Right lobe of liver (tissue), 6 donors: ENCODE data around the gene LRRN2. TPM values are rescaled to one million over a fixed set of nuclear protein-coding genes. Genes with fewer than 3 reads are reported as not detected.

ENCODE experiments used
- ATAC-seq, 4 donors: fragments of 200-7000 bp; cut with Tn5 transposase; one replicate each; pipeline ENCODE4 v1.9.1; 2020; ENCODE audit warnings: mild to moderate bottlenecking in 4 of 4, moderate library complexity in 4 of 4
- DNase-seq, 3 donors: peaks; one replicate each; pipeline ENCODE4 v3.0.0-alpha.2; 2020
- H3K27ac ChIP-seq, 3 donors: fragments of 200-600 bp; one replicate each; pipeline ENCODE4 v1.8.0; 2022
- H3K27me3 ChIP-seq, 2 donors: fragments of 200-600 bp; one replicate each; pipeline ENCODE4 v1.8.0; 2022
- H3K36me3 ChIP-seq, 4 donors: fragments of 200-600 bp; sonication (generic) in 1 of 4; one replicate each; pipeline versions ENCODE4 v1.5.1 to v1.8.0; 2017 to 2022; ENCODE audit warnings: control low read depth in 1 of 4
- H3K4me1 ChIP-seq, 4 donors: fragments of 200-600 bp; sonication (generic) in 1 of 4; one replicate each; pipeline versions ENCODE4 v1.5.1 to v1.8.0; 2017 to 2022; ENCODE audit warnings: control low read depth in 1 of 4
- H3K4me3 ChIP-seq, 3 donors: fragments of 200-600 bp; one replicate each; pipeline ENCODE4 v1.8.0; 2022
- H3K9me3 ChIP-seq, 4 donors: fragments of 200-600 bp; sonication (generic) in 1 of 4; one replicate each; pipeline versions ENCODE4 v1.5.1 to v1.8.0; 2017 to 2022; ENCODE audit warnings: control low read depth in 1 of 4
- CTCF ChIP-seq, 4 donors: fragments of 200-600 bp in 3 of 4; fragments of 450-650 bp in 1 of 4; IDR thresholded peaks; one replicate each; pipeline versions ENCODE4 v1.5.1 to v1.8.0; 2016 to 2022; ENCODE audit warnings: antibody characterized with exemption in 4 of 4, mild to moderate bottlenecking in 2 of 4
- POLR2A ChIP-seq: fragments of 450-650 bp; IDR thresholded peaks from one replicate; pipeline ENCODE4 v1.6.1; 2017; ENCODE audit warnings: antibody characterized with exemption, mild to moderate bottlenecking
- WGBS: methylation state at CpG from one replicate; pipeline ENCODE4 v1.1.6; 2018; ENCODE audit warnings: low coverage, low lambda C conversion rate; ENCODE audit not compliant: insufficient coverage; ENCODE audit errors: missing lambda C conversion rate; 5-methylcytosine and 5-hydroxymethylcytosine counted together
- intact Hi-C, 2 donors: fragments of 100-400 bp; cut with DNase I; formaldehyde crosslinking; loops; one replicate each; pipeline versions ENCODE4 v1.11.2 to v1.14.1; 2022
- total RNA-seq, 6 experiments: library from RNA; depleted of rRNA in 2 of 6; stranded (reverse); fragments of >200 nt in 2 of 6; fragmentation: NEBNext Ultra II Directional in 3 of 6; extraction: Animal tissue kit (Norgen Biotek cat#: 25700) in 3 of 6; gene quantifications; one replicate each; pipeline versions ENCODE4 v1.1.0 to v1.2.4, GENCODE V29; 2016 to 2023
- donor health status: DM: no; HTN: yes; CAD: no.
- donor health status: DM: no; HTN: no; CAD: no.
- donor health status: DM: no; HTN: no; CAD: no.
- donor health status: DM: no; HTN: yes; CAD: no.
- donor health status: DM: no; HTN: yes; CAD: no.

LRRN2 gene
- total RNA-seq, 6 experiments from 2014 or later = 0.07 to 0.78 (median 0.25) TPM

- intact Hi-C loops = no loop called here
- H3K27ac ChIP-seq = no peak overlapping the region
- 79% methylated on average over 3 of the region's 3 CpGs for WGBS
- no peak for DNase-seq
- no peaks in the 10 kb centered on the region for H3K4me1 ChIP-seq
- no peaks in the 10 kb centered on the region for H3K9me3 ChIP-seq
- no peaks in the 10 kb centered on the region for H3K27me3 ChIP-seq
- ATAC-seq = no peak
- no peak for TF ChIP-seq POLR2A
- no peak for TF ChIP-seq CTCF (IDR thresholded peaks at IDR 0.05)
- H3K36me3 ChIP-seq = no peaks in the 10 kb centered on the region
- no peak overlapping the region for H3K4me3 ChIP-seq
These were observed 39.9 kb downstream of the LRRN2 start for GRCh38 chr1:204645666-204646065.

- no peak for DNase-seq
- WGBS = 63% methylated on average over 3 of the region's 3 CpGs
- no peak overlapping the region for H3K27ac ChIP-seq
- no peak for ATAC-seq
- no peaks in the 10 kb centered on the region for H3K36me3 ChIP-seq
- no peak overlapping the region for H3K4me3 ChIP-seq
- no peaks in the 10 kb centered on the region for H3K27me3 ChIP-seq
- no peaks in the 10 kb centered on the region for H3K9me3 ChIP-seq
- intact Hi-C loops = no loop called here
- no peaks in the 10 kb centered on the region for H3K4me1 ChIP-seq
- TF ChIP-seq CTCF (IDR thresholded peaks at IDR 0.05) (no peak), POLR2A (no peak)
These were observed 40.3 kb downstream of the LRRN2 start for GRCh38 chr1:204645251-204645650.

- WGBS = 70% methylated on average over 4 of the region's 6 CpGs
- ATAC-seq (no peak), DNase-seq (no peak)
- intact Hi-C loops = no loop called here
- TF ChIP-seq POLR2A (no peak), CTCF (IDR thresholded peaks at IDR 0.05) (no peak)
- no peak overlapping the region for H3K27ac ChIP-seq
- H3K4me1 ChIP-seq = no peaks in the 10 kb centered on the region
- H3K4me3 ChIP-seq = no peak overlapping the region
- H3K27me3 ChIP-seq = no peaks in the 10 kb centered on the region
- H3K36me3 ChIP-seq = no peaks in the 10 kb centered on the region
- no peaks in the 10 kb centered on the region for H3K9me3 ChIP-seq
These were observed 42.0 kb downstream of the LRRN2 start for GRCh38 chr1:204643503-204643902.

- Histone ChIP-seq H3K9me3 (no peaks in the 10 kb centered on the region), H3K27ac (no peak overlapping the region), H3K27me3 (no peaks in the 10 kb centered on the region), H3K4me3 (no peak overlapping the region), H3K4me1 (no peaks in the 10 kb centered on the region), H3K36me3 (no peaks in the 10 kb centered on the region)
- 78% methylated on average over 2 of the region's 3 CpGs for WGBS
- TF ChIP-seq POLR2A (no peak), CTCF (IDR thresholded peaks at IDR 0.05) (no peak)
- intact Hi-C loops = no loop called here
- DNase-seq (no peak), ATAC-seq (no peak)
These were observed 43.6 kb downstream of the LRRN2 start for GRCh38 chr1:204641936-204642335.

GRCh38 chr1:204641455-204641854 is 44.1 kb downstream of the LRRN2 start:
- H3K9me3 ChIP-seq = no peaks in the 10 kb centered on the region
- no peak for DNase-seq
- H3K27me3 ChIP-seq = no peaks in the 10 kb centered on the region
- no peak for ATAC-seq
- WGBS = 60% methylated on average over 1 of the region's 1 CpG
- H3K27ac ChIP-seq = no peak overlapping the region
- no peaks in the 10 kb centered on the region for H3K4me1 ChIP-seq
- TF ChIP-seq CTCF (IDR thresholded peaks at IDR 0.05) (no peak), POLR2A (no peak)
- no peak overlapping the region for H3K4me3 ChIP-seq
- intact Hi-C loops = no loop called here
- H3K36me3 ChIP-seq = no peaks in the 10 kb centered on the region
